Caco-2 (cell line): Measurements from ENCODE around the gene L3MBTL2. TPM values are rescaled to one million over a fixed set of nuclear protein-coding genes. Genes with fewer than 3 reads are reported as not detected.

Experiments used
- BruUV-seq: library from RNA; stranded (reverse); fragments of 400-500 nt; replicated peaks from 2 replicates; lab custom pipeline; 2021; lab: Mats Ljungman, UMichigan
- CTCF ChIA-PET: fragments of 300-600 bp; sonication (Branson Sonifier 250); formaldehyde crosslinking; loops from one replicate; lab custom pipeline; 2022; ENCODE audit warnings: antibody characterized with exemption; lab: Charles Lee
- POLR2A ChIA-PET: fragments of 300-600 bp; sonication (Branson Sonifier 250); formaldehyde crosslinking; loops from one replicate; lab custom pipeline; 2022; ENCODE audit warnings: antibody characterized with exemption; lab: Charles Lee
- DNase-seq, 2 experiments: peaks; one replicate each; pipeline versions ENCODE4 v3.0.0 to v3.0.0-alpha.2; 2020 to 2022
- H3K27me3 ChIP-seq: replicated peaks from 2 replicates; pipeline ENCODE4 v1.6.0; 2011; ENCODE audit warnings: low read length; ENCODE audit not compliant: control insufficient read depth, insufficient read depth
- H3K36me3 ChIP-seq: 2 replicates; pipeline ENCODE4 v1.5.1; 2011; ENCODE audit warnings: low read length; ENCODE audit not compliant: control insufficient read depth, insufficient read depth
- H3K4me1 ChIP-seq: fragments of 250-450 bp; sonication (Bioruptor Pico); 2 replicates; pipeline ENCODE4 v1.5.1; 2020; ENCODE audit warnings: mild to moderate bottlenecking
- H3K4me3 ChIP-seq: 2 replicates; pipeline ENCODE4 v1.5.1; 2011; ENCODE audit warnings: low read depth, mild to moderate bottlenecking, control low read depth, low read length
- H3K9me3 ChIP-seq: fragments of 250-450 bp; sonication (Bioruptor Pico); 2 replicates; pipeline ENCODE4 v1.5.1; 2020; ENCODE audit warnings: mild to moderate bottlenecking, moderate library complexity
- H3K27ac Mint-ChIP-seq: one replicate; pipeline ENCODE4 v1.8.0; 2022; ENCODE audit warnings: mixed read lengths; ENCODE audit not compliant: unreplicated experiment
- H3K27me3 Mint-ChIP-seq: one replicate; pipeline ENCODE4 v1.8.0; 2022; ENCODE audit warnings: mixed read lengths; ENCODE audit not compliant: insufficient read depth, unreplicated experiment
- H3K36me3 Mint-ChIP-seq: one replicate; pipeline ENCODE4 v1.8.0; 2022; ENCODE audit warnings: mild to moderate bottlenecking, mixed read lengths; ENCODE audit not compliant: insufficient read depth, unreplicated experiment
- H3K4me1 Mint-ChIP-seq: one replicate; pipeline ENCODE4 v1.8.0; 2022; ENCODE audit warnings: low read depth, mixed read lengths; ENCODE audit not compliant: unreplicated experiment
- H3K4me3 Mint-ChIP-seq: one replicate; pipeline ENCODE4 v1.8.0; 2022; ENCODE audit warnings: mild to moderate bottlenecking, moderate library complexity, mixed read lengths; ENCODE audit not compliant: unreplicated experiment
- H3K9me3 Mint-ChIP-seq: one replicate; pipeline ENCODE4 v1.8.0; 2022; ENCODE audit warnings: mixed read lengths; ENCODE audit not compliant: unreplicated experiment
- intact Hi-C: fragments of 100-400 bp; cut with micrococcal nuclease; formaldehyde crosslinking; loops from one replicate; pipeline ENCODE4 v1.10.0; 2022; ENCODE audit not compliant: unreplicated experiment
- total RNA-seq: library from RNA; stranded (reverse); gene quantifications from 2 replicates; pipeline ENCODE4 v1.2.3, GENCODE V29; 2022
- TF ChIP-seq, protein P1 (sequence below), 2 experiments: fragments of 200-600 bp in 1 of 2; IDR thresholded peaks; 1 replicate in 1 of 2; 2 replicates in 1 of 2; pipeline versions ENCODE4 v1.5.1 to v1.8.0; 2011 to 2022; ENCODE audit warnings: antibody characterized with exemption in 1 of 2, control low read depth in 1 of 2, inconsistent platforms in 1 of 2, low read depth in 1 of 2, low read length in 1 of 2, mild to moderate bottlenecking in 1 of 2, moderate library complexity in 1 of 2; ENCODE audit not compliant: insufficient read depth in 1 of 2, severe bottlenecking in 1 of 2, unreplicated experiment in 1 of 2

L3MBTL2 gene
- total RNA-seq, 1 experiment from 2014 or later, result 24.3 TPM

GRCh38 chr22:41231369-41231768 lies 26.3 kb downstream of the L3MBTL2 start:
- H3K4me3 Mint-ChIP-seq, result no peak overlapping the region
- no peaks in the 10 kb centered on the region for H3K9me3 ChIP-seq
- no peak for DNase-seq
- H3K27me3 Mint-ChIP-seq, result no peaks in the 10 kb centered on the region
- POLR2A ChIA-PET, result interaction anchor here (0.5 kb wide), 1 partner anchor 11 kb away, joined by 3 read pairs; no protein-coding TSS in a partner anchor
- BruUV-seq, result no TSS peak
- CTCF ChIA-PET, result no interaction called here
- no peaks in the 10 kb centered on the region for H3K27me3 ChIP-seq
- TF ChIP-seq, protein P1, sequence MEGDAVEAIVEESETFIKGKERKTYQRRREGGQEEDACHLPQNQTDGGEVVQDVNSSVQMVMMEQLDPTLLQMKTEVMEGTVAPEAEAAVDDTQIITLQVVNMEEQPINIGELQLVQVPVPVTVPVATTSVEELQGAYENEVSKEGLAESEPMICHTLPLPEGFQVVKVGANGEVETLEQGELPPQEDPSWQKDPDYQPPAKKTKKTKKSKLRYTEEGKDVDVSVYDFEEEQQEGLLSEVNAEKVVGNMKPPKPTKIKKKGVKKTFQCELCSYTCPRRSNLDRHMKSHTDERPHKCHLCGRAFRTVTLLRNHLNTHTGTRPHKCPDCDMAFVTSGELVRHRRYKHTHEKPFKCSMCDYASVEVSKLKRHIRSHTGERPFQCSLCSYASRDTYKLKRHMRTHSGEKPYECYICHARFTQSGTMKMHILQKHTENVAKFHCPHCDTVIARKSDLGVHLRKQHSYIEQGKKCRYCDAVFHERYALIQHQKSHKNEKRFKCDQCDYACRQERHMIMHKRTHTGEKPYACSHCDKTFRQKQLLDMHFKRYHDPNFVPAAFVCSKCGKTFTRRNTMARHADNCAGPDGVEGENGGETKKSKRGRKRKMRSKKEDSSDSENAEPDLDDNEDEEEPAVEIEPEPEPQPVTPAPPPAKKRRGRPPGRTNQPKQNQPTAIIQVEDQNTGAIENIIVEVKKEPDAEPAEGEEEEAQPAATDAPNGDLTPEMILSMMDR (IDR thresholded peaks at IDR 0.05; ENCODE audit: insufficient read depth in 1 of 2, low read depth in 1 of 2, low read length in 1 of 2, severe bottlenecking in 1 of 2, unreplicated experiment in 1 of 2), result no peak
- no peaks in the 10 kb centered on the region for H3K4me1 ChIP-seq
- no peak overlapping the region for H3K27ac Mint-ChIP-seq
- H3K4me3 ChIP-seq, result no peak overlapping the region
- H3K36me3 ChIP-seq, result no peaks in the 10 kb centered on the region
- H3K4me1 Mint-ChIP-seq, result no peaks in the 10 kb centered on the region
- H3K9me3 Mint-ChIP-seq, result no peaks in the 10 kb centered on the region
- intact Hi-C loops, result no loop called here
- H3K36me3 Mint-ChIP-seq, result peaks cover 12% of the 10 kb centered on the region

DNA sequence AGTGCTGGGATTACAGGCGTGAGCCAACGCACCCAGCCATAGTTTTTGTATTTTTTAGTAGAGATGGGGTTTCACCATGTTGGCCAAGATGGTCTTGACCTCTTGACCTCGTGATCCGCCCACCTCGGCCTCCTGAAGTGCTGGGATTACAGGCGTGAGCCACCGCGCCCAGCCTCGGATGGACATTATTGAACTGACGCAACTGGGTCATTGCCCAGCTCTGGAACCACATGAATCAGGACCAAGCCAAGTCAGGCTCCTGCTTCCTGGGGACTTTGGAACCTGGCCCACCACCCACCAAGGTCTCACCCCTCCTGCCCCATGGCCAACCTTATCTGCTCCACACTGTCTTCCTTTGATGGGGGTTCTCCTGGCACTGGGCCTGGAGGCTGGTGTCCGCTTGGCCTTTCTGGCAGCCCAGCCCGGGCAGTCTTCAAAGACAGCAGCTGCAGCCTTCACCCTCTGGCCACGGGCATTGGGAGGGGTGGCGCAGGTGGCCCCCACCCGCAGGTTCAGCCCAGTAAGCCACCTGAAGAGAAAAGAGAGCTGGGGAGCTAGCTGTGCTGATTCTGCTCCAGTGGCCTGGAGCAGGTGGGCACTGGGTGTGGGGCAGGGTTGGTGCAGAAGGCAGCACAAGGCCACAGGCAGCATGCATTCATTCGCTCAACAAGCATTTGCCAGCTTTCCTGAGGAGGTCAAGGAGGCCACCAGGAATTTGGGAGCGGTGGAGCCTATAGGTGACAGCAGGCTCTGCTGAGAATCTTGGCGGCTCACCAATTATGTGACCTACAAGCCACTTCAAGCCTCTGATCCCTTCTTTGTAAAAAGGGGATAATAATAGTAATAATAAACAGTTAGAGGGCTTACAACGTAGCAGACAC lies 29.9 kb downstream of the L3MBTL2 start:
- POLR2A ChIA-PET, result no interaction called here
- no TSS peak for BruUV-seq
- H3K27me3 Mint-ChIP-seq, result no peaks in the 10 kb centered on the region

DNA sequence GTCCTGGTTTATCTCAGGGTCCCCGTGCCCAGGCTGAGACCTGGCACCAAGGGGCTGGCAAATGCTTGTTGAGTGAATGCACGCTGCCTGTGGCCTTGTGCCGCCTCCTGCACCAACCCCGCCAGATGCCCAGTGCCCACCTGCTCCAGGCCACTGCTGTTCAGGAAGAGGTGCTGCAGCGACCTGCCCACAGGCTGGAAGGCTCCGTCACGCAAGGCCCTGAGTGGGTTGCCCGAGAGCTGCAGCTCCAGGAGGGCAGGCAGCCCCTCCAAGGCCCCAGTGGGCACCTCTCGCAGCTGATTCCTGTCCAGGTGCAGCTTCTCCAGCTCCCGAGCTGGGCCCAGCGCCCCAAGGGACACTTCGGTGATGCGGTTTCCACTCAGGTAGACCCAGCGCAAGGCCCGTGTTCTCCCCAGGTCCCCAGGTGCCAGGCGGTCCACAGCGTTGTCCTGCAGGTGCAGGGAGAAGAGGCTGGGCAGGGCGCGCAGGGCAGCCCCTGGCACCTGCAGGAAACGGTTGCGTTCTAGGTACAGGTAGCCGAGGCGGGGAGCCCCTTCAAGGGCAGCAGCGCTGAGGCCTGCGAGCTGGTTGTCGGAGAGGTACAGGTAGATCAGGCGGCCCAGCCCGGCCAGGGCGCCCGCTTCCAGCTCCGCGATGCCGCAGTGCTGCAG lies 32.1 kb downstream of the L3MBTL2 start:
- no peaks in the 10 kb centered on the region for H3K36me3 ChIP-seq
- H3K36me3 Mint-ChIP-seq, result peaks cover 5% of the 10 kb centered on the region
- ChIA-PET POLR2A (interaction anchor here (0.6 to 1.3 kb wide), 3 partner anchors 20 to 314 kb away, joined by 5 to 6 read pairs (median 6); no protein-coding TSS in a partner anchor), CTCF (interaction anchor here (0.6 to 2.5 kb wide), 14 partner anchors 8 to 1885 kb away, joined by 3 to 39 read pairs (median 4); partner anchors contain the start of genes RANGAP1 and ZC3H7B)
- H3K9me3 ChIP-seq, result no peaks in the 10 kb centered on the region
- peak overlapping the region; percentile 68 for H3K4me3 Mint-ChIP-seq
- no peak for DNase-seq
- no peaks in the 10 kb centered on the region for H3K9me3 Mint-ChIP-seq
- H3K27me3 Mint-ChIP-seq, result no peaks in the 10 kb centered on the region
- H3K4me3 ChIP-seq, result peak overlapping the region; percentile 29
- no peaks in the 10 kb centered on the region for H3K27me3 ChIP-seq
- intact Hi-C loops, result no loop called here
- no peak overlapping the region for H3K27ac Mint-ChIP-seq
- H3K4me1 Mint-ChIP-seq, result no peaks in the 10 kb centered on the region
- no TSS peak for BruUV-seq
- TF ChIP-seq, protein P1 (IDR thresholded peaks at IDR 0.05; ENCODE audit: insufficient read depth in 1 of 2, low read depth in 1 of 2, low read length in 1 of 2, severe bottlenecking in 1 of 2, unreplicated experiment in 1 of 2), result no peak
- 0 out of 2 replicates have a peak, but pooled peaks cover 5% of the 10 kb centered on the region for H3K4me1 ChIP-seq

More for the DNA sequence above, 29.9 kb downstream of the L3MBTL2 start:
- Mint-ChIP-seq H3K9me3 (no peaks in the 10 kb centered on the region), H3K4me1 (no peaks in the 10 kb centered on the region), H3K27ac (no peak overlapping the region), H3K4me3 (no peak overlapping the region), H3K36me3 (peaks cover 5% of the 10 kb centered on the region)
- H3K4me3 ChIP-seq, result no peak overlapping the region
- H3K4me1 ChIP-seq, result 0 out of 2 replicates have a peak, but pooled peaks cover 5% of the 10 kb centered on the region
- no peaks in the 10 kb centered on the region for H3K9me3 ChIP-seq
- no peaks in the 10 kb centered on the region for H3K27me3 ChIP-seq
- no peaks in the 10 kb centered on the region for H3K36me3 ChIP-seq
- no peak for DNase-seq
- intact Hi-C loops, result no loop called here
- CTCF ChIA-PET, result no interaction called here
- TF ChIP-seq, protein P1 (IDR thresholded peaks at IDR 0.05; ENCODE audit: insufficient read depth in 1 of 2, low read depth in 1 of 2, low read length in 1 of 2, severe bottlenecking in 1 of 2, unreplicated experiment in 1 of 2), result no peak
